HTR-8/SVneo (cell line): Measurements from ENCODE around the gene SYNC.
"Not testable (repeated sequence)": the region's sequence is repeated elsewhere in the genome, so short reads cannot be mapped to it uniquely, and the experiment has no call there.

ENCODE experiments used
- DNase-seq: peaks from one replicate; pipeline ENCODE4 v3.0.0; 2011; ENCODE audit warnings: low spot score, mixed read lengths; ENCODE audit not compliant: insufficient read length
- FAIRE-seq: peaks from 2 replicates; lab custom pipeline; 2011; peaks lifted over from hg19 to GRCh38; lab: Jason Lieb, UNC

The SYNC gene

GRCh38 chr1:32725615-32725982 is 23.0 kb upstream of the SYNC start:
- DNase-seq (no peak), FAIRE-seq (no peak)

DNA sequence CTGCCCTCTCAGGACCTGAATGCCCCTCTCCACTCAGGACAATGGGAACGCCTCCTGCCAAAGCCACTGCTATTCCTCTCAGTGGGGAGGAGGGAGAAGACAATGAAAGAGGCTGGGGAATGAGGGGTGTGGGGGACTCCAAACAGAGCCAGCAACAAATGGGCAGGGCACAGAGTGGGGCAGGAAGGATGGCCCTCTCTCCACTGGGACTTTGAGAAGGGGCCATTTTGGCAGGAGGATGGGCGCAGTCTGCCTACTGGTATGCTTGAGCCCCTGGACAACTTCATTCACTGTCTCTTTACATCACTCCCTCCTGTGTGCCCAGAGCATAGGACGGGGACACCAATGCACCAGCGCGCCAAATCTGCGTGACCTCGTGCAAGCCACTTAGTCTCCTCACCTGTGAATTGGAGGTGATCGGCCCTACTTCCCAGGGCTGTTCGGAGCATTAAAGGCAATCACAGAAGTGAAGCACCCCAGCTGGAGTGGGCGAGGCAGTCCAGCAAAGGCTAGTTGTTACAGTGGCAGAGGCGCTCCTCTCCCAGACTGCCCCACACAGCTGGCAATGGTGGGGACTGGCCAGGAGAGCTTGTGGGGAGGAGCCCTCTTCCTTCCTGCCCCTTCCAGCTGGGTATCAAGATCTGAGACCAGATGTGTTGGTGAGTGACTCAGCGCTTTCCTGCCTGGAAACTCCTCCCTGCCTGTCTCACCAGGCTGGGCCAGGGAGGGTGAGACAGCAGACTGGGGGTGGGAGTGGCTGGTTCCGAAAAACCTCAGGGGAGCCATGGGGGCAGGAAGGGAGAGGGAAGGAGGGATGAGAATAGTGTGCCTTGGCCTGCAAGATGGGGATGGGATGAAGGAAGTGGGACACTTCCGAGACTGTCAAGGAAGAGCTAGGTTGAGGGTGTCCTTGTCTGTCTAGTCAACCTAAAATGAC is 22.4 kb upstream of the SYNC start:
- FAIRE-seq (peak; percentile 82), DNase-seq (peak; percentile 72)

DNA sequence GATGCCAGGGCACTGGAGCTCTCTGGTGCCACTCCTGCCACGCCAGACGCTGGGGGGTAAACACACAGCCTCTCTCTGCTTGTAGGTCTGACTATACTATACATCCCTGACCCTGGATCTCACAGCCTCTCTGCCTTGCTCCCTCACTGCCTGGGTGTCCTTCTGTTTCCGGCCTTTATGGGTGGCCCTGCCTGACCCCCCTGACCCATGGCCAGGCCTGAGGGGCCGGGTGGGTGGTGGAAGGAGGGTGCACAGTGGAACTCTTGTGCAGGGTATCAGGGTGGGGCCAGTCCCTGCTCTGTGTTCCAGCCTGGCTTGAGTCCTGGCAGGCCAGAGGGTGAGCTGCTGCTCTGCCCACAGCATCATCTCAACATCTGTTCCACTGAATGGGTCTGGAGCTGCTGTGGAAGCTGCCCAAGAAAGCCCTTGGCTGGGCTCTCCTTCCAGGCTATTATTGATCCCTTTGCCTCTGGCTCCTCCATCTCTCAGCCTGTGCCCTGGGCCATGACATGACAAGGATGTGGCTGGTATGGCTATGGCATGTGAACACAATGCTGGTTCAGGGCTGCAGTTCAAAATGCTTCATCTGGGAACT is 17.2 kb upstream of the SYNC start:
- DNase-seq (no peak), FAIRE-seq (no peak)

DNA sequence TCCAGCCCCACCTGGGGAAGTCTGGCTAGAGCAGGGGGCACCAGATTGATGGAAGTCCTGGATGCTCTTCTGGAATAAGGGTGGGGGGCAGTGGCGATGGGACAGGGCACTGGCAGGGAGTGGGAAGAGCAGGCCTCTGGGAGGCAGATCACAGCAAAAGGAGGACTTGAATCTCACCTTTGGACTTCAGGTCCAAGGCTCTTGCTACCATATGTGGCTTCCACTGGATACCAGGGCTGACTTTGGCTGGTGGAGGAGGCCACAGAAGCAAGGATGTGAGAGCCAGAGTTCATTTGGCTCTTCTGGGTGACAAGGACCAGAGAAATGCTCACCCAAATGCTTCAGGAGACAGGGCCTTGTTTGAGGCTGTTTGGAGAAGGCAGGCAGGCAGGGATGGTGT is 16.0 kb upstream of the SYNC start:
- FAIRE-seq, result no peak

DNA sequence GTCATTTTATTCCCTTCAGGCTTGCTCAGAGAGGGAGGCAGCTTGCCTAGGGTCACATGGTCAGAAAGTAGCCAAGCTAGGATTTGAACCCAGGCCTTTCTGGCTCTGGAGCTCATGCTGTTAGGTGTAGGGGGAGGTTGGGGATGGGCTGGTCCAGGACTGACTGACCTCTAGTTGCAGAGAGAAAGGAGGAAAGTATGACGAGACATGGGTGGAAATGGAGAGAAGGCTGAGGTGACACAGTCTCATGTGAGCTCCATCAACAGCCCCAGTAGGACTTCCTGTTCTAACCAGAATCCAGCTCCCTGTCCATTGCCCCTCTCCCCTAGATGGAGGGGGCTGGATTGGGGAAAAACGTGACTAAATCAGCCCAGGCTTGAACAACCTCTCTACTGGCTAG is 15.5 kb upstream of the SYNC start:
- no peak for DNase-seq

More for the DNA sequence above, 16.0 kb upstream of the SYNC start:
- no peak for DNase-seq

GRCh38 chr1:32717503-32717902 is 14.9 kb upstream of the SYNC start:
- DNase-seq (no peak), FAIRE-seq (no peak)

More for the DNA sequence above, 15.5 kb upstream of the SYNC start:
- no peak for FAIRE-seq

GRCh38 chr1:32716312-32717148 is 14.0 kb upstream of the SYNC start:
- DNase-seq, result peak; percentile 60
- no peak for FAIRE-seq

DNA sequence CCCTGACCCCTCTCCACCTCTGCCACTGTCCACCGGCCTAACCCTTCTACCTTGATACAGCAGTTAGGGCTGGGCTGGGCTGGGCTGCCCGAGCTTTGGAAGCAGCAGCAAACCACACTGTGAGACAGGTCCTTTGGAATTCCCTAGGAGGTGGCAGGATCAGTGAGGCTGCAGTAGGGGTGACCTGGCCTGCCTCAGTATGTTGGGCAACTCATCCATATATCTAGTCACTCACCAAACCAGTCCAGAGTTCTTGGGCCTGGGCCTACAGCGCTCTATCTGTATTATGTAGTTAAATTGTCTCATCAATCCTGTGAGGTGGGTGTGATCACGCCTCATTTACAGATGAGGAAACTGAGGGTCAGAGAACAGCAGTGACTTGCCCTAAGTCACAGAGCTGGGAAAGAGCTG is 13.3 kb upstream of the SYNC start:
- FAIRE-seq (no peak), DNase-seq (no peak)

- DNase-seq (no peak), FAIRE-seq (no peak)
These were observed 11.7 kb upstream of the SYNC start for GRCh38 chr1:32714277-32714676.

DNA sequence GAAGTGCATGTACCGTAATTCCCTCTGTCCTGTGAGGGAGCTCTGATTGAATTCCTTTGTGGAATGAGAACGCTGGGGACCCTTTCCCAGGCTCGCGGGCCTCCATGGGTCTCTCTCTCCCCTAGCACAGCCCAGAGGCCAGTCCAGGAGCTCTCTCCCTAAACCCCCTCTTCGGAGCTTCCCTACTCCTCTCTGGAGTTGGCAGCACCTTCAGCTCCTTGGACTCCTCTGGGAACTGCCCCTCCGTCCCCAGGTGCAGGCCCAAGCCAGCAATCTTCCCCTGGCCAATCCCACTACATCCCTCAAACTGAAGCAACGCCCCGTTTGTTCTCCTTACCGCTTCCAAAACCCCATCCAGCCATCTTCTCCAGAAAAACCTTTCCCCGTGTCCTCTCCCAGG is 10.5 kb upstream of the SYNC start:
- no peak for FAIRE-seq

GRCh38 chr1:32711221-32711620 is 8.7 kb upstream of the SYNC start:
- not testable (repeated sequence) for FAIRE-seq, DNase-seq

More for the DNA sequence above, 10.5 kb upstream of the SYNC start:
- DNase-seq, result no peak

GRCh38 chr1:32709476-32709875 is 6.9 kb upstream of the SYNC start:
- FAIRE-seq, result no peak

DNA sequence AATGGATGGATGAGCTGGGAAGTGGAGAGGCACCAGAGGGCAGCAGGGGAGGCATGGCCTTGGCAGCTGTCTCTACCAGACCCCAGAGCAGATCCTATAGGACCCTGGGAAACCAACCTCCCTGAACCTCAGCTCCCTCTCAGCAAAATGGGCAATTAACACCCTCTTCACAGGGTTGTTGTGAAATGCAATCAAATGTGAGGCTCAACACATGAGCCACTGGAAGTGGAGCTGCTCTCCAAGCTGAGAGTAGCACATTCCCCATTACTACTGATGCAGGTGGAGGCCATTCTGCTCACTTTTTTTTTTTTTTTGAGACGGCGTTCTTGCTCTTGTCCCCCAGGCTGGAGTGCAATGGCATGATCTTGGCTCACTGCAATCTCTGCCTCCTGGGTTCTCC is 6.5 kb upstream of the SYNC start:
- DNase-seq (no peak), FAIRE-seq (no peak)

More at GRCh38 chr1:32709476-32709875, 6.9 kb upstream of the SYNC start:
- no peak for DNase-seq

DNA sequence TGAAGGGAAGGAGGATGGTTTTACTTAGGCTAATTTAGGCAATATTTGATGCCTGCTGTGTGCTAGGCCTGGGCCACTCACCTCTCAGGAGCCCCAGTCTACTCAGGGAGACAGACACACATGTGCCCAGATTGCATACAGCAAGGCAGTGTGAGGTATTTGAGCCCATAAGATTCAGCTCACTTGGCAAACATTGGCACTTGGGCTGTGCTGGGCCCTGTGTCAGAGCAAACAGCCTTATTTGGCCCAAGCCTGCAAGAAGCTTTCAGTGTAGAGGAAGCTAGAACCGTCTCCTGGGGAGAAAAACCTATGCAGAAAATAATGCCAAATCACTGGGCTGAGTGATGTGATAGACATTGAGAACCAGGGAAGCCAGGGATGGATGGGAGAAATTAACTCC is 3.9 kb upstream of the SYNC start:
- DNase-seq (no peak), FAIRE-seq (no peak)

DNA sequence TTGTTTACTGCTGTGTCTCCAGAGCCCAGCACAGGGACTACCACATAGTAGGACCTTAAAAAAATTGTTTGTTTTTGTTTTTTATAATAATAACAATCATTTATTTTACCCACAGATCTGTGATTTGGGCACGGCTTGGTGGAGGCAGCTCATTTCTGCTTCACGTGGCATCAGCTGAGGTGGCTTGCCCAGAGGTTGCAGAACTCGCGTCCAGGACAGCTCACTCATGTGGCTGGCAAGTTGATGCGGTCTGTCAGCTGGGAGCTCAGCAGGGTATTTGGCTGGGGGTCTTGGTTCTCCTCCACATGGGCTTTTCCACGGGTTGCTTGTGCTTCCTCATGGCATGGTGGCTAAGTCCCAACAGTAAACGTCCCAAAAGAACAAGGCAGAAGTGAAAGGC is 2.9 kb upstream of the SYNC start:
- DNase-seq, result no peak
- FAIRE-seq, result no peak

DNA sequence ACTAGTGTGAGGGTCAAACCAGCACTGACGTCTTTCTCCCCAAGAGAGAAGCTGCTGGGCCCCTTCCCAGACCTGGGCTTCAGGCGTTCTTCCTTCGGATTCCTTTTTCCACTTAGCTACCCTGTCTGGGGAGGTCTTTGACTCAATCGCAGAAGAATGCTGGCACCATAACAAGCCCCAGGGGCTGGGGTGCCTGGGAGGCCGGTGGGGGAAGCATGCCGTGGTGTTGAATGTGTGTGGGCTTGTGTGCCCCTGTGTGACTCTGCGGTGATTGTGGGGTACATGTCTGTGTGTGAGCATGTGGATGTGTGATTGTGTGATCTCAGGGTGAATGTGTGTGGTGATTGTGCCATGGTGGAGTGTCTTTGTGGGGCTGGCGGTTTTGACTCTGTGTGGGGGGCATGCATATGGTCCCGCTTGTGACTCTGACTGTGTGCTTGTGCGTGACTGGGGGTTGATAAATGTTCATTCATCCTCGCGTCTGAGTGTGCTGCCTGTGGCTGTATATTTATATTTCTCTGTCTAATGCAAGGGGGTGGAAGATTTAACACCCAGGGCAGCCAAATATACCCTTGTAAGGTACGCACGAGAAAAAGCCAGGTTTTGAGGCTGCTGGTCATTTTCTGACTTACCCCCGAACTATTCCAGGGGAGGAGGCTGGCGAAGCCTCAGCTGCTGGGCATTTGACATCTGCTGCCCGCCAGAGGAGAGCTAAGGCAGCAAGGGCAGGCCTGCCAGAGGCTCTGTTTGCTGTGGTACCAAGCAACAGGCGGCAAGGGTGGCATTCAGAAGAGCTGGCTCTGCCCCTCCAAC is 1.1 kb upstream of the SYNC start:
- DNase-seq (peak; percentile 74), FAIRE-seq (peak; percentile 95)

DNA sequence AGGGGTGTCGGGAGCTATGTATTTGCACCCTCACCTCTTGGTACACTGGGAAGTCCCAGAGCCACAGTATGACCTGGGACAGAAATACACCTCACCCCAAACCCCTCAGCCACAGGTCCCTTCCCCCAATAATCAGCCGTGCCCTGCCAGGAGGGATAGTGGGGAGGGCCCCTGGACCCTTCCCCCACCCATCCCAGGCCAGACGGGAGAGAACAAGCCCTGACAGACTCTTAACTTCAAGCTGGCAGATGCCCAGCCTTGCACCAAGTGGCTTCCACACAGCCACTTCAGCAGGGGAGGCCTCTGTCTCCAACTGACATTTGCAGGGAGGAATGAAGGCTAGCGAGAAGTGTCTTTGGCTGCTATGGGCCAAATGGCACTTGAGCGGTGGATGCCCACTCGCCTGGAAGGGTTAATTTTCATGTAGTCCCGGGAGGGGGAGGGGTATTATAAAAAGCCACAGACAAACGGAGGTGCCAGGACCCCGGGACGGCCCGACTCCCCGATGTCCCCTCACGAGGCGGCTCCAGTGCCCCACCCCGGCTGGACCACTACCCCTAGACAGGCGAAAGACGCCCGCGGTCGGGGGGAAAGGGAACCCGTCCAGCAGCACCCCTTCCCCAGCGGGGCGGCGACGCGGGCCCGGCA is 495 bp downstream of the SYNC start:
- DNase-seq, result peak; percentile 37
- FAIRE-seq, result no peak

DNA sequence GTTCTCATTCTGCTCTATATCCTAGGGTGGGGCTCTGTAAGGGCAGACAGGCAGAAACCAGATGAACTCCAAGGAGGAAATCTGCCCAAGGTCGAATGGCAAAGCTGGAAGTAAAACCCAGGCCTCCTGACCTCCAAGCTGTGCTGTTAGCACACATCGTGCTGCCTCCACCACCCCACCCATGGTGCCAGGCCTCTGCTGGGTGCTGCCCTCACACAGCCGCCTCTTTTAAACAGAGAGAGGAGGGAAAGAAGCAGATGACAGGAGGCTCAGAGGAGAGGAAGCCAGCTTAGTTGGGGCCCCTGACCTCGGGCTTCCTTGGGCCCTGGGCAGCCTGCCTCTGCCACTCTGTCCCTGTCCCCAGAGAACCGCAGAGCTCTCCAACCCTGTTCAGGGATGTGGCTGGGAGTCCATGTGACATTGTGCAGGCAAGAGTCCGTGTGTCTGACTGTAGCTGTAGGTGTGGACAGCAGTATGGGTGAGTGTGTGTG is 1.1 kb downstream of the SYNC start:
- no peak for DNase-seq
- FAIRE-seq, result no peak

DNA sequence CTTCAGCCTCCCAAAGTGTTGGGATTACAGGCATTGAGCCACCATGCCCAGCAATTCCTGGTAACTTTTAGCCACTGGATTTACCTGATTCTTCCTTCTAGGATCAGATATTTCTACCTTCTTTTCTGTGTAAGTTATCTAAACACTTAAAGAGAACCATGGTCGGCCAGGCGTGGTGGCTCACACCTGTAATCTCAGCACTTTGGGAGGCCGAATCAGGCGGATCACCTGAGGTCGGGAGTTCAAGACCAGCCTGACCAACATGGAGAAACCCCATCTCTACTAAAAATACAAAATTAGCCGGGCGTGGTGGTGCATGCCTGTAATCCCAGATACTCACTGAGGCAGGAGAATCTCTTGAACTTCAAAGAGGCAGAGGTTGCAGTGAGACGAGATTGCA is 5.6 kb downstream of the SYNC start:
- not testable (repeated sequence) for FAIRE-seq, DNase-seq
